AG04449 (cell line): ENCODE results near the gene ITGB7.

Experiments
- CTCF ChIA-PET: fragments of 350-600 bp; formaldehyde crosslinking; extraction: SDS; loops from one replicate; lab custom pipeline; 2021; ENCODE audit warnings: antibody characterized with exemption; lab: Yijun Ruan, JAX
- POLR2A ChIA-PET: fragments of 400-600, 350-600 bp; formaldehyde crosslinking; extraction: SDS; loops from one replicate; lab custom pipeline; 2020; ENCODE audit warnings: antibody characterized with exemption, inconsistent platforms; lab: Yijun Ruan, JAX
- DNase-seq: peaks from one replicate; pipeline ENCODE4 v3.0.0-alpha.2; 2010; ENCODE audit warnings: low read depth, low spot score
- H3K4me3 ChIP-seq: 2 replicates; pipeline ENCODE4 v1.5.1; 2011; ENCODE audit warnings: low read depth, mild to moderate bottlenecking, control low read depth, low read length
- TF ChIP-seq, protein P1 (sequence below): IDR thresholded peaks from one replicate; pipeline ENCODE4 v1.5.1; 2011; ENCODE audit warnings: mild to moderate bottlenecking, moderate library complexity, low read length, control low read depth, inconsistent platforms; ENCODE audit not compliant: insufficient read depth; ENCODE audit errors: missing control alignments

The ITGB7 gene

DNA sequence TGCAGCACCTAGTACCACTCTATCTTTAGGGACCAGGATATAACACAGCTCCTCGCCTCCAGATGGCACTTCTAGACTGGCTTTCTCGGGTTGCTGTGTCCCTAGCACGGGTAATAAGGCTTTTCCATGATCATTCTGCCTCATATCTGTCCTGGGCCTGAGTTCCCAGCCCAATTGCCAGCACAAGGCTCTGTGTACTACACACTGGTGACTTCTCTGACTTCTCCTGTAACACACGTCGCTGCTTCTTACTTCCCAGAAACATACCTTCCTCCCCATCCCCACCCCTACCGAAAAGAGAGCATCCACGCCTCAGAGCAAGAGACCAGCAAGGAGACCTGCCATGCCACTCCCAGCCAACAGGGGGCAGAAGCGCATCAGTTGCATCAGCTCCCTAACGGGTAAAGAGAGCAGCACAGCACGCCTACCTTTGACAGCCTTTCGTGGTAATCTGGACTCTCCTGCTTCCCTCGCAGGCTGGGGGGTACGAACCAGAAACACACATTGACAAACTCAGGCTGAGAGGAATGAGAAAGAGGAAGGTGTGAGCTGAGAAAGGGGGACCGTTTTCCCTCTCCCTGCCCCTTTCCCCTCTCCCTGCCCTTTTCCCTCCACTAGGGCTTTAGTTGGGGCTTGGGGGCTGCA, 47.7 kb downstream of the ITGB7 start:
- H3K4me3 ChIP-seq, result no peak overlapping the region
- TF ChIP-seq, protein P1, sequence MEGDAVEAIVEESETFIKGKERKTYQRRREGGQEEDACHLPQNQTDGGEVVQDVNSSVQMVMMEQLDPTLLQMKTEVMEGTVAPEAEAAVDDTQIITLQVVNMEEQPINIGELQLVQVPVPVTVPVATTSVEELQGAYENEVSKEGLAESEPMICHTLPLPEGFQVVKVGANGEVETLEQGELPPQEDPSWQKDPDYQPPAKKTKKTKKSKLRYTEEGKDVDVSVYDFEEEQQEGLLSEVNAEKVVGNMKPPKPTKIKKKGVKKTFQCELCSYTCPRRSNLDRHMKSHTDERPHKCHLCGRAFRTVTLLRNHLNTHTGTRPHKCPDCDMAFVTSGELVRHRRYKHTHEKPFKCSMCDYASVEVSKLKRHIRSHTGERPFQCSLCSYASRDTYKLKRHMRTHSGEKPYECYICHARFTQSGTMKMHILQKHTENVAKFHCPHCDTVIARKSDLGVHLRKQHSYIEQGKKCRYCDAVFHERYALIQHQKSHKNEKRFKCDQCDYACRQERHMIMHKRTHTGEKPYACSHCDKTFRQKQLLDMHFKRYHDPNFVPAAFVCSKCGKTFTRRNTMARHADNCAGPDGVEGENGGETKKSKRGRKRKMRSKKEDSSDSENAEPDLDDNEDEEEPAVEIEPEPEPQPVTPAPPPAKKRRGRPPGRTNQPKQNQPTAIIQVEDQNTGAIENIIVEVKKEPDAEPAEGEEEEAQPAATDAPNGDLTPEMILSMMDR, result peak; percentile 98
- ChIA-PET POLR2A (interaction anchor here (0.7 to 2.1 kb wide), 2 partner anchors 22 to 136 kb away, joined by 3 to 8 read pairs; partner anchors contain the start of genes CSAD, PFDN5 and ZNF740), CTCF (interaction anchor here (0.6 to 6.0 kb wide), 53 partner anchors 8 to 193 kb away, joined by 3 to 148 read pairs (median 6); partner anchors contain the start of genes AAAS, CSAD, ESPL1 and ITGB7)
- no peak for DNase-seq

DNA sequence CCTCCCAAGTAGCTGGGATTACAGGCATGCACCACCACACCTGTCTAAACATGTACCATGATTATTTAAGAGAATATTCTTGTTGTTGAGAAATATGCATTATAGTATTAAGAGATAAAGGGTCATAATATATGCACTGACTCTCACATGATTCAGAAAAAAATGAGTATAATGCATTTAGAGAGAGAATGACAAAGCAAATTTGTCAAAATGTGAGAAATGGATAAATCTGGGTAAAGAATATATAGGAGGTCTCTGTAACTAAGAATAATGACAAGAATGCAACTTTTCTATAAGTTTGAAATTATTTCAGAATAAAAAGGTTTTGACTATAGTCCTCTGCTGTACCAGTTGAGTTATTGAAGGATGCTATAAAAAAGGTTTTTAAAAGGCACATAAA, 54.7 kb downstream of the ITGB7 start:
- ChIA-PET POLR2A (no interaction called here), CTCF (interaction anchor here (1.7 kb wide), 1 partner anchor 86 kb away, joined by 5 read pairs; no protein-coding TSS in a partner anchor)
- H3K4me3 ChIP-seq, result no peak overlapping the region
- TF ChIP-seq, protein P1, result no peak
- DNase-seq, result no peak

DNA sequence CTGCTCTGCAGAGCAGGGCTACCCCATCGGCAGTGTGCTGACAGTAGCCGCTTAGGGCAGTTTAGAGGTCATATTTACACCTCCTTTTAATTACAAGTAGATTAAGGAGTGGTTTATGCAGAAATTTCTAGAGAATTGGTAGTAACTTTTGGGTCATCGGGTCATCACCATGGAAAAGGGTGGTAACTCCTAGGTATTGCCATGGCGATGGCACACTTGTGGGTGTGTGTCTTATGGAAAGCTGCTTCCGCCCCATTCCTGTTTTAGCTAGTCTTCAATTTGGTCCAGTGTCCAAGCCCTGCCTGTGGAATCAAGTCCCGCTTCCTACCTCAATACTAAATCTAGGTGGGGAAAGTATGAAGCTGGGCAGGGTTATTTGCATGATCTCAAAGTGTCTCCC, 56.0 kb downstream of the ITGB7 start:
- ChIA-PET CTCF (interaction anchor here (0.8 to 1.7 kb wide), 3 partner anchors 9 to 85 kb away, joined by 3 to 16 read pairs (median 5); no protein-coding TSS in a partner anchor), POLR2A (no interaction called here)
- no peak overlapping the region for H3K4me3 ChIP-seq
- TF ChIP-seq, protein P1, result no peak
- DNase-seq, result no peak

DNA sequence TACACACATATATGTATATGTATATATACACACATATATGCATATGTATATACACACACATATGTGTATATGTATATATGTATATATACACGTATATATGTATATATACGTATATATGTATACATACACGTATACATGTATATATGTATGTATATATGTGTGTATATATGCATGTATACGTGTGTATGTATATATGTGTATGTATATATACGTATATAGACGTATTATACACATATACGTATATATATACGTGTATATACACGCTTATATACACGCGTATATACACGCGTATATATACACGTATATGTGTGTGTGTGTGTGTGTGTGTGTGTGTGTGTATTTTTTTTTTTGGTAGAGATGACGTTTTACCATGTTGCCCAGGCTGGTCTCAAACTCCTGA, 59.4 kb downstream of the ITGB7 start:
- DNase-seq, result no peak
- TF ChIP-seq, protein P1, result no peak
- ChIA-PET CTCF (interaction anchor here (2.8 kb wide), 1 partner anchor 12 kb away, joined by 17 read pairs; no protein-coding TSS in a partner anchor), POLR2A (no interaction called here)
- H3K4me3 ChIP-seq, result no peak overlapping the region

DNA sequence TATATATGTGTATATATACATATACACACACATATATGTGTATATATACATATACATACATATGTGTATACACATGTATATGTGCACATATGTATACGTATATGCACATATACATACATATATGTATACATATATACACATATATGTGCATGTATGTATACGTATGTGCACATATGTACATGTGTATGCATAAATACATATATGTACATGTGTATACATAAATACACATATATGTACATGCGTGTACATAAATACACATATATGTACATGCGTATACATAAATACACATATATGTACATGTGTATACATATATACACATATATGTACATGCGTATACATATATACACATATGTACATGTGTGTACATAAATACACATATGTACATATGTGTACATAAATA, 59.9 kb downstream of the ITGB7 start:
- DNase-seq, result no peak
- H3K4me3 ChIP-seq, result no peak overlapping the region
- ChIA-PET CTCF (interaction anchor here (2.8 kb wide), 1 partner anchor 13 kb away, joined by 17 read pairs; no protein-coding TSS in a partner anchor), POLR2A (no interaction called here)
- TF ChIP-seq, protein P1, result no peak
